ENCODE results near the gene CCDC177. TPM values are rescaled to one million over a fixed set of nuclear protein-coding genes. Genes with fewer than 3 reads are reported as not detected.

Gene CCDC177
- total RNA-seq, 1 donor from 2014 or later, result 0.34 TPM

GRCh38 chr14:69586404-69586803 lies 11.7 kb upstream of the CCDC177 start:
- Mint-ChIP-seq H3K4me1 (peaks cover 4% of the 10 kb centered on the region), H3K27ac (no peak overlapping the region), H3K9me3 (no peaks in the 10 kb centered on the region), H3K4me3 (no peak overlapping the region), H3K27me3 (ENCODE audit: low read depth) (peaks cover 4% of the 10 kb centered on the region), H3K36me3 (no peaks in the 10 kb centered on the region)
- no peak for DNase-seq (ENCODE audit: low spot score in 2 of 2, unreplicated experiment in 2 of 2)
- no peak for TF ChIP-seq CTCF (IDR thresholded peaks at IDR 0.05; ENCODE audit: unreplicated experiment)

- no peak for DNase-seq (ENCODE audit: low spot score in 2 of 2, unreplicated experiment in 2 of 2)
- peaks cover 2% of the 10 kb centered on the region for H3K4me1 Mint-ChIP-seq
- H3K36me3 Mint-ChIP-seq, result no peaks in the 10 kb centered on the region
- TF ChIP-seq CTCF (IDR thresholded peaks at IDR 0.05; ENCODE audit: unreplicated experiment), result no peak
- H3K9me3 Mint-ChIP-seq, result no peaks in the 10 kb centered on the region
- no peak overlapping the region for H3K27ac Mint-ChIP-seq
- peaks cover 4% of the 10 kb centered on the region for H3K27me3 Mint-ChIP-seq (ENCODE audit: low read depth)
- H3K4me3 Mint-ChIP-seq, result no peak overlapping the region
Observed at GRCh38 chr14:69584389-69584788, 9.7 kb upstream of the CCDC177 start.

GRCh38 chr14:69582829-69583228 lies 8.2 kb upstream of the CCDC177 start:
- no peak for DNase-seq (ENCODE audit: low spot score in 2 of 2, unreplicated experiment in 2 of 2)
- Mint-ChIP-seq H3K4me1 (peaks cover 2% of the 10 kb centered on the region), H3K9me3 (no peaks in the 10 kb centered on the region), H3K27ac (no peak overlapping the region), H3K36me3 (no peaks in the 10 kb centered on the region), H3K27me3 (ENCODE audit: low read depth) (peaks cover 17% of the 10 kb centered on the region), H3K4me3 (no peak overlapping the region)
- TF ChIP-seq CTCF (IDR thresholded peaks at IDR 0.05; ENCODE audit: unreplicated experiment), result no peak

GRCh38 chr14:69582212-69582611 lies 7.5 kb upstream of the CCDC177 start:
- no peaks in the 10 kb centered on the region for H3K36me3 Mint-ChIP-seq
- peaks cover 21% of the 10 kb centered on the region for H3K27me3 Mint-ChIP-seq (ENCODE audit: low read depth)
- no peak for TF ChIP-seq CTCF (IDR thresholded peaks at IDR 0.05; ENCODE audit: unreplicated experiment)
- no peak overlapping the region for H3K27ac Mint-ChIP-seq
- H3K4me3 Mint-ChIP-seq, result no peak overlapping the region
- DNase-seq (ENCODE audit: low spot score in 2 of 2, unreplicated experiment in 2 of 2), result no peak
- no peaks in the 10 kb centered on the region for H3K9me3 Mint-ChIP-seq
- peaks cover 2% of the 10 kb centered on the region for H3K4me1 Mint-ChIP-seq

GRCh38 chr14:69581316-69581935 lies 6.8 kb upstream of the CCDC177 start:
- Mint-ChIP-seq H3K27me3 (ENCODE audit: low read depth) (peaks cover 28% of the 10 kb centered on the region), H3K4me3 (no peak overlapping the region), H3K27ac (no peak overlapping the region), H3K36me3 (no peaks in the 10 kb centered on the region), H3K4me1 (peaks cover 2% of the 10 kb centered on the region), H3K9me3 (no peaks in the 10 kb centered on the region)
- DNase-seq (ENCODE audit: low spot score in 2 of 2, unreplicated experiment in 2 of 2), result no peak
- no peak for TF ChIP-seq CTCF (IDR thresholded peaks at IDR 0.05; ENCODE audit: unreplicated experiment)

Data from mesothelial cell of epicardium (in vitro differentiated cells).